Epithelial cell of prostate (primary cell): ENCODE data around the gene RNF207.
"Not testable (repeated sequence)": the region's sequence is repeated elsewhere in the genome, so short reads cannot be mapped to it uniquely, and the experiment has no call there.

Experiments
- DNase-seq: peaks from one replicate; pipeline ENCODE4 v3.0.0-alpha.2; 2011; ENCODE audit warnings: low read depth, low spot score
- H3K27ac ChIP-seq: fragments of 450-650 bp; 2 replicates; pipeline ENCODE4 v1.5.1; 2017; ENCODE audit warnings: mild to moderate bottlenecking

RNF207 gene

GRCh38 chr1:6198646-6199297 lies 7.1 kb upstream of the RNF207 start:
- peak overlapping the region; percentile 69 for H3K27ac ChIP-seq
- no peak for DNase-seq

- peak within 1 kb of the TSS; percentile 69 for H3K27ac ChIP-seq
- peak; percentile 93 for DNase-seq
Measured at GRCh38 chr1:6199298-6200187, 6.4 kb upstream of the RNF207 start, which contains the start of gene RPL22. Gene RPL22, minus strand, starts transcription at chr1:6199595. Its CDS starts 22 bp downstream, at chr1:6199573.

GRCh38 chr1:6200188-6200809 lies 5.6 kb upstream of the RNF207 start:
- no peak for DNase-seq
- peak overlapping the region; percentile 69 for H3K27ac ChIP-seq

GRCh38 chr1:6202256-6202655 lies 3.7 kb upstream of the RNF207 start:
- no peak for DNase-seq
- H3K27ac ChIP-seq, result no peak overlapping the region

GRCh38 chr1:6206520-6206855 lies 569 bp downstream of the RNF207 start:
- no peak for DNase-seq
- H3K27ac ChIP-seq, result peak overlapping the region; percentile 77

- H3K27ac ChIP-seq, result no peak overlapping the region
- no peak for DNase-seq
Measured at GRCh38 chr1:6207075-6207885, 1.4 kb downstream of the RNF207 start.

GRCh38 chr1:6207921-6208320 lies 2.0 kb downstream of the RNF207 start:
- no peak overlapping the region for H3K27ac ChIP-seq

DNA sequence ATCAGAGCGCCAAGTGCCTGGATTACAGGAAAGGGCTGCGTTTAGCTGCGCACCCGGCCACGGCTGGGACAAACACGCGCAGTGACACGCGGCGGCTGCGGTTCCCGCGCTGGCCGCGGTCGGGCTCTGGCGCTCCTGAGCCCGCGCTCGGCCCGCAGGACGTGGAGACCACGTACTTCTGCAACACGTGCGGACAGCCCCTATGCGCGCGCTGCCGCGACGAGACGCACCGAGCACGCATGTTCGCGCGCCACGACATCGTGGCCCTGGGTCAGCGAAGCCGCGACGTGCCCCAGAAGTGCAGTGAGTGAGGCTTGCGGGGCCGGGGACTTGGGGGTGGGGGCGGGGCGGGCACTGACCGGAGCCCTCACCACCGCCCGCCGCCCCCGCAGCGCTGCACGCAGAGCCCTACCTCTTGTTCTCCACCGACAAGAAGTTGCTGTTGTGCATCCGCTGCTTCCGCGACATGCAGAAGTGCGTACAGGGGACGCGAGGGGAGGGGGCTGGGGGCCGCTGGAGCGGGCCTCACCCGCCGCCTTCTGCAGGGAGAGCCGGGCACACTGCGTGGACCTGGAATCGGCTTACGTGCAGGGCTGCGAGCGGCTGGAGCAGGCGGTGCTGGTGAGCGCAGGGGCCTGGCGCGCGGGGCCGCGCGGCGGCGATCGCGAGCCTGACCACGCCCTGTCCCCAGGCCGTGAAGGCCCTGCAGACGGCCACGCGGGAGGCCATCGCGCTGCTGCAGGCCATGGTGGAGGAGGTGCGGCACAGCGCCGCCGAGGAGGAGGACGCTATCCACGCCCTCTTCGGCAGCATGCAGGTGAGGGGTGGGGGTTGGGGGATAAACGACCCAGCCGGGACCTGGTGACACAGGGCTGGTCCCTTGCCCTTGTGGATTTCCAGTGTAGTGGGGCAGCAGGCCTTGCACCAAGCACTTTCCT lies 3.1 kb downstream of the RNF207 start:
- no peak for DNase-seq
- H3K27ac ChIP-seq, result no peak overlapping the region

More at GRCh38 chr1:6207921-6208320, 2.0 kb downstream of the RNF207 start:
- DNase-seq, result no peak

GRCh38 chr1:6209661-6210580 lies 4.0 kb downstream of the RNF207 start:
- DNase-seq, result no peak

GRCh38 chr1:6210591-6211355 lies 4.9 kb downstream of the RNF207 start:
- DNase-seq, result no peak
- no peak overlapping the region for H3K27ac ChIP-seq

More at GRCh38 chr1:6209661-6210580, 4.0 kb downstream of the RNF207 start:
- no peak overlapping the region for H3K27ac ChIP-seq

DNA sequence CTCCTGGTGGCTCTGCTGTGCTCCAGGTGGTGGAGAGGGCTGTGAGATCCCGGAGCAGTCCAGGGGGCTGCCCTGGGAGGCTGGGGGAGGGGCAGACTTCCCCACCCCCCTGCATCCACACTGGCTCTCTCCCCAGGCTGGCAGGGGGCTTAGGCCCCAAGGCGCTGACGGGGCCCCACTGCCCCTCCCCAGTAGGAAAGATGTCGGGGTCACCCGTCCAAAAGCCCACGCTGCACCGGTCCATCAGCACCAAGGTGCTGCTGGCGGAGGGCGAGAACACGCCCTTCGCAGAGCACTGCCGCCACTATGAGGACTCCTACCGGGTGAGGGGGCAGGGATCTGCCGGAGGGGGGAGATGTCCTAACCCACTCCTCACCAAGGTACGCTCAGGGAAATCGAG lies 5.8 kb downstream of the RNF207 start:
- H3K27ac ChIP-seq, result no peak overlapping the region
- DNase-seq, result no peak

- H3K27ac ChIP-seq, result no peak overlapping the region
- DNase-seq, result no peak
Measured at GRCh38 chr1:6212193-6212959, 6.5 kb downstream of the RNF207 start.

- H3K27ac ChIP-seq, result no peak overlapping the region
- DNase-seq, result no peak
Measured at GRCh38 chr1:6218375-6219164, 12.7 kb downstream of the RNF207 start.

DNA sequence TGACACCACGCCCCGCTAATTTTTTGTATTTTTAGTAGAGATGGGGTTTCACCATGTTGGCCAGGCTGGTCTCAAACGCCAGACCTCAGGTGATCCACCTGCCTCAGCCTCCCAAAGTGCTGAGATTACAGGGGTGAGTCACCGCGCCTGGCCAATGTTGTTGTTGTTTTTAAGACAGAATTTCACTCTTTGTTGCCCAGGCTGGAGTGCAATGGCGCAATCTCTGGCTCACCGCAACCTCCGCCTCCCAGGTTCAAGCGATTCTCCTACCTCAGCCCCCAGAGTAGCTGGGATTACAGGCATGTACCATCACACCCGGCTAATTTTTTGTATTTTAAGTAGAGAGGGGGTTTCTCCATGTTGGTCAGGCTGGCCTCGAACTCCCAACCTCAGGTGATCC lies 13.7 kb downstream of the RNF207 start:
- H3K27ac ChIP-seq, result peak overlapping the region; percentile 60
- not testable (repeated sequence) for DNase-seq

- peak; percentile 84 for DNase-seq
- peak overlapping the region; percentile 60 for H3K27ac ChIP-seq
Measured at GRCh38 chr1:6220236-6220635, 14.3 kb downstream of the RNF207 start.
